Measurements from ENCODE around the gene UGT1A5. TPM values are rescaled to one million over a fixed set of nuclear protein-coding genes. Genes with fewer than 3 reads are reported as not detected.

UGT1A5 gene
- total and polyA plus RNA-seq, 2 of the 13 experiments (the other 11 are each of a cell fraction or from before 2014, with no cell fraction given) = not detected

- ATAC-seq = no peak
- 41% methylated on average over 4 of the region's 4 CpGs for WGBS (ENCODE audit: low lambda C conversion rate)
- FAIRE-seq = no peak
- no TSS peak for BruUV-seq (replicated peaks)
- Histone ChIP-seq H3K79me2 (ENCODE audit: insufficient read depth, low read length) (no peaks in the 10 kb centered on the region), H3K9me3 (ENCODE audit: low read length) (no peaks in the 10 kb centered on the region), H3K9ac (ENCODE audit: insufficient read depth, low read depth, low read length) (no peak overlapping the region), H4K20me1 (ENCODE audit: insufficient read depth, low read length) (no peaks in the 10 kb centered on the region), H3K4me1 (ENCODE audit: insufficient read depth, low read length) (no peaks in the 10 kb centered on the region), H3K4me3 (replicated peaks in 1 of 3; ENCODE audit: insufficient read depth in 1 of 3, low read depth in 2 of 3, low read length in 3 of 3) (no peak overlapping the region), H3K4me2 (ENCODE audit: low read depth, low read length) (no peak overlapping the region), H3K36me3 (replicated peaks in 1 of 2; ENCODE audit: control insufficient read depth in 1 of 2, insufficient read depth in 2 of 2, low read length in 2 of 2) (no peaks in the 10 kb centered on the region), H3K27ac (ENCODE audit: extremely low read length, insufficient read depth, low read length) (no peak overlapping the region), H2AFZ (ENCODE audit: low read length) (no peak overlapping the region), H3K27me3 (ENCODE audit: control insufficient read depth in 1 of 2, insufficient read depth in 2 of 2, low read length in 2 of 2) (no peaks in the 10 kb centered on the region)
- intact Hi-C loops (cut with micrococcal nuclease; ENCODE audit: unreplicated experiment) = no loop called here
- POLR2A ChIA-PET = no interaction called here
- in situ Hi-C loops (cut with HindIII; ENCODE audit: extremely low pct_ligation_motif_present, low pct_unique_long_range_greater_than_20kb) = no loop called here
- DNase-seq (ENCODE audit: low spot score) = no peak
- no peak for TF ChIP-seq ELF4 (CRISPR knock-in tag; IDR thresholded peaks at IDR 0.05; ENCODE audit: borderline replicate concordance)
- no peak for TF ChIP-seq HNF1A (IDR thresholded peaks at IDR 0.05; ENCODE audit: low read depth)
- no peak for TF ChIP-seq HNF1A (CRISPR knock-in tag; IDR thresholded peaks at IDR 0.05; ENCODE audit: borderline replicate concordance)
- TF ChIP-seq ZBTB20 (CRISPR knock-in tag; IDR thresholded peaks at IDR 0.05; ENCODE audit: borderline replicate concordance, low read depth) = no peak
- TF ChIP-seq RBFOX2 (IDR thresholded peaks at IDR 0.05; ENCODE audit: low read depth, low read length) = no peak
- no peak for TF ChIP-seq HDAC6 (IDR thresholded peaks at IDR 0.05; ENCODE audit: low read depth, low read length)
- TF ChIP-seq HNRNPUL1 (IDR thresholded peaks at IDR 0.05; ENCODE audit: low read depth, low read length) = no peak
- no peak for TF ChIP-seq TEF (CRISPR knock-in tag; IDR thresholded peaks at IDR 0.05)
- TF ChIP-seq DBP (CRISPR knock-in tag; IDR thresholded peaks at IDR 0.05; ENCODE audit: not compliant biosample characterization) = no peak
- no peak for TF ChIP-seq ZNF674 (CRISPR knock-in tag; IDR thresholded peaks at IDR 0.05; ENCODE audit: low read depth)
- no peak for TF ChIP-seq NONO (IDR thresholded peaks at IDR 0.05)
- no peak for TF ChIP-seq NONO (CRISPR knock-in tag; conservative IDR thresholded peaks at IDR 0.05)
- TF ChIP-seq ZNF782 (CRISPR knock-in tag; IDR thresholded peaks at IDR 0.05; ENCODE audit: borderline replicate concordance) = no peak
- no peak for TF ChIP-seq ZNF207 (IDR thresholded peaks at IDR 0.05; ENCODE audit: borderline replicate concordance)
- TF ChIP-seq ZNF180 (CRISPR knock-in tag; IDR thresholded peaks at IDR 0.05; ENCODE audit: borderline replicate concordance, low read depth) = no peak
- TF ChIP-seq CREB3 (CRISPR knock-in tag; IDR thresholded peaks at IDR 0.05) = no peak
- no peak for TF ChIP-seq ZMYM2 (CRISPR knock-in tag; IDR thresholded peaks at IDR 0.05)
- CTCF ChIA-PET (ENCODE audit: low intra/inter-chr PET ratio, low total read pairs) = no interaction called here
Observed at GRCh38 chr2:233705911-233706506, 6.7 kb upstream of the UGT1A5 start.

All from HepG2 (cell line).